ENCODE data around the gene SYTL3. TPM values are rescaled to one million over a fixed set of nuclear protein-coding genes. Genes with fewer than 3 reads are reported as not detected.
A peak's percentile ranks its signal among the peaks of the same experiment; 100 is the strongest.

Gene SYTL3
- total RNA-seq, 4 donors from 2014 or later, result 3.0 to 16.7 (median 6.7) TPM

- peak in 1 of 2 donors; percentile 46 for DNase-seq
- intact Hi-C loops (cut with DNase I; ENCODE audit: low total_unique reads) (no loop called here), in situ Hi-C loops (cut with MboI; ENCODE audit: low sequenced_read_pairs in 4 of 4) (no loop called here)
These were observed 108.6 kb downstream of the SYTL3 start for GRCh38 chr6:158758451-158758860.

GRCh38 chr6:158758941-158759479 is 109.2 kb downstream of the SYTL3 start:
- Histone ChIP-seq H3K27me3 (no peaks in the 10 kb centered on the region), H3K4me3 (no peak overlapping the region), H3K36me3 (peaks cover 0 to 16% of the 10 kb centered on the region in 2 donors), H3K27ac (no peak overlapping the region), H3K9me3 (no peaks in the 10 kb centered on the region), H3K4me1 (no peaks in the 10 kb centered on the region)
- TF ChIP-seq POLR2A (IDR thresholded peaks at IDR 0.05) (no peak), CTCF (IDR thresholded peaks at IDR 0.05 in 4 of 5, conservative IDR thresholded peaks at IDR 0.05 in 1 of 5) (no peak)
- in situ Hi-C loops (cut with MboI; ENCODE audit: low sequenced_read_pairs in 4 of 4) (no loop called here), intact Hi-C loops (cut with DNase I; ENCODE audit: low total_unique reads) (no loop called here)
- ATAC-seq (no peak), DNase-seq (no peak)

More at GRCh38 chr6:158758451-158758860, 108.6 kb downstream of the SYTL3 start:
- no peaks in the 10 kb centered on the region for H3K27me3 ChIP-seq
- TF ChIP-seq POLR2A (IDR thresholded peaks at IDR 0.05), result no peak
- no peak for TF ChIP-seq CTCF (IDR thresholded peaks at IDR 0.05 in 4 of 5, conservative IDR thresholded peaks at IDR 0.05 in 1 of 5)
- H3K36me3 ChIP-seq, result peaks cover 0 to 16% of the 10 kb centered on the region in 2 donors
- no peak overlapping the region for H3K4me3 ChIP-seq
- ATAC-seq, result peak in 1 of 2 donors; percentile 68
- no peaks in the 10 kb centered on the region for H3K4me1 ChIP-seq
- no peaks in the 10 kb centered on the region for H3K9me3 ChIP-seq
- no peak overlapping the region for H3K27ac ChIP-seq

GRCh38 chr6:158759966-158760617 is 110.2 kb downstream of the SYTL3 start:
- Histone ChIP-seq H3K27me3 (no peaks in the 10 kb centered on the region), H3K36me3 (peaks cover 0 to 25% of the 10 kb centered on the region in 2 donors), H3K4me1 (no peaks in the 10 kb centered on the region), H3K9me3 (no peaks in the 10 kb centered on the region), H3K27ac (no peak overlapping the region), H3K4me3 (no peak overlapping the region)
- in situ Hi-C loops (cut with MboI; ENCODE audit: low sequenced_read_pairs in 4 of 4) (no loop called here), intact Hi-C loops (cut with DNase I; ENCODE audit: low total_unique reads) (no loop called here)
- ATAC-seq (no peak), DNase-seq (no peak)
- TF ChIP-seq CTCF (IDR thresholded peaks at IDR 0.05 in 4 of 5, conservative IDR thresholded peaks at IDR 0.05 in 1 of 5) (no peak), POLR2A (IDR thresholded peaks at IDR 0.05) (no peak)

DNA sequence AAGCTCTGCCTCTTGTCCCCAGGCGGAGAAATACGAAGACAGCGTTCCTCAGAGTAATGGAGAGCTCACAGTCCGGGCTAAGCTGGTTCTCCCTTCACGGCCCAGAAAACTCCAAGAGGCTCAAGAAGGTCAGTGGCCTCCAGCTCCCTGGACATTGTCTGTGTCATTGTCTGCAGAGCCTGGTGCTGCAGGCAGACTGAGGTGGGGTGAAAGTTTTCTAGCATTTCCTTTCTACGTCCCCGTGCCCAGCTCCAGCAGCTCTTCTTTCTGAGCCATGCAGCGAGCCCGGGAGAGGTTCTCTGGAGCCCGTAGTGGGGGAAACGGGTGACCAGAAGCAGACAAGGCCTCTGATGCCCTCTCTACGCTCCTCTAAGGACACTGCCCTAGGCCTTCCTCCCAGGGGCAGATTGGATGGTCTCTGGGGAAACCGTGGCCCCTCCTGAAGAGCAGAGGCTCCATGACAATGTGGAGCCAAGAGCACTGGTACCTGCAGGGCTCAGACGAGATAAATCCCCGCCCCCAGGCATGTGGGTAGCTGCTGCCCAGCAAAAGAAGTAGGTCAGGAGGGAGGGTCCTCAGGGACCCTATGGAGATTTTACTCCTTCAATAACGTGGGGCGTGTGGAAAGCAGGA is 110.9 kb downstream of the SYTL3 start:
- H3K9me3 ChIP-seq, result no peaks in the 10 kb centered on the region
- peaks cover 0 to 32% of the 10 kb centered on the region in 2 donors for H3K36me3 ChIP-seq
- H3K4me1 ChIP-seq, result no peaks in the 10 kb centered on the region
- intact Hi-C loops (cut with DNase I; ENCODE audit: low total_unique reads), result no loop called here
- H3K27me3 ChIP-seq, result no peaks in the 10 kb centered on the region
- H3K4me3 ChIP-seq, result no peak overlapping the region
- H3K27ac ChIP-seq, result no peak overlapping the region
- no peak for DNase-seq
- TF ChIP-seq POLR2A (IDR thresholded peaks at IDR 0.05) (no peak), CTCF (IDR thresholded peaks at IDR 0.05 in 4 of 5, conservative IDR thresholded peaks at IDR 0.05 in 1 of 5) (no peak)
- in situ Hi-C loops (cut with MboI; ENCODE audit: low sequenced_read_pairs in 4 of 4), result no loop called here
- no peak for ATAC-seq

All from gastrocnemius medialis (tissue), 4 donors.